K562 (cell line): Measurements from ENCODE around the gene WDFY2. TPM values are rescaled to one million over a fixed set of nuclear protein-coding genes. Genes with fewer than 3 reads are reported as not detected.

Experiments used
- ARID1B ChIP-seq: fragments of 450-650 bp; IDR thresholded peaks from 2 replicates; pipeline ENCODE4 v1.6.1; 2016; ENCODE audit warnings: antibody characterized with exemption, mild to moderate bottlenecking, inconsistent platforms
- ARID4B ChIP-seq: sonication (generic); formaldehyde crosslinking; IDR thresholded peaks from 2 replicates; pipeline ENCODE4 v1.8.0; 2022; ENCODE audit warnings: mild to moderate bottlenecking, missing genetic modification reagents
- BHLHE40 ChIP-seq: IDR thresholded peaks from 2 replicates; pipeline ENCODE4 v1.6.1; 2011; ENCODE audit warnings: low read length, improper control_type of control experiment
- ESRRA ChIP-seq: fragments of 450-650 bp; IDR thresholded peaks from 2 replicates; pipeline ENCODE4 v1.6.1; 2014; ENCODE audit warnings: low read depth, mild to moderate bottlenecking, moderate library complexity, borderline replicate concordance
- KAT7 ChIP-seq: sonication (generic); formaldehyde crosslinking; IDR thresholded peaks from 2 replicates; pipeline ENCODE4 v1.8.0; 2022; ENCODE audit warnings: missing genetic modification reagents, mild to moderate bottlenecking, borderline replicate concordance
- NUFIP1 ChIP-seq: fragments of 450-650 bp; IDR thresholded peaks from 2 replicates; pipeline ENCODE4 v1.6.1; 2018; ENCODE audit not compliant: partially characterized antibody
- PTBP1 ChIP-seq: fragments of 200-400 bp; formaldehyde crosslinking; IDR thresholded peaks from 2 replicates; pipeline ENCODE4 v1.6.1; 2017; ENCODE audit warnings: low read depth, low read length
- SPI1 ChIP-seq: IDR thresholded peaks from 2 replicates; pipeline ENCODE4 v1.6.1; 2011; ENCODE audit warnings: low read depth, low read length, control low read depth, borderline replicate concordance
- TAL1 ChIP-seq: fragments of 450-650 bp; IDR thresholded peaks from 2 replicates; pipeline ENCODE4 v1.6.1; 2016; ENCODE audit warnings: mild to moderate bottlenecking
- TEAD2 ChIP-seq: fragments of 450-650 bp; IDR thresholded peaks from 2 replicates; pipeline ENCODE4 v1.6.1; 2016; ENCODE audit warnings: missing genetic modification characterization, control low read depth, missing compliant biosample characterization
- UBTF ChIP-seq, 2 experiments: IDR thresholded peaks; 2 replicates each; pipeline ENCODE4 v1.6.1; 2012; ENCODE audit warnings: improper control_type of control experiment in 2 of 2, low read depth in 2 of 2, low read length in 2 of 2, borderline replicate concordance in 1 of 2
- YY1 ChIP-seq, 3 experiments: IDR thresholded peaks; 2 replicates each; pipeline ENCODE4 v1.6.1; 2011; ENCODE audit warnings: low read length in 2 of 3, mild to moderate bottlenecking in 2 of 3, moderate library complexity in 2 of 3, borderline replicate concordance in 1 of 3, control low read depth in 1 of 3, low read depth in 1 of 3; ENCODE audit not compliant: insufficient read depth in 3 of 3, insufficient replicate concordance in 2 of 3, control insufficient read depth in 1 of 3, insufficient read length in 1 of 3; ENCODE audit errors: extremely low read depth in 1 of 3
- ZNF146 ChIP-seq: IDR thresholded peaks from one replicate; pipeline ENCODE4 v1.6.1; 2018; ENCODE audit warnings: missing compliant biosample characterization; ENCODE audit not compliant: unreplicated experiment
- ZNF280B ChIP-seq: fragments of 250-450 bp; sonication (Bioruptor Pico); IDR thresholded peaks from 2 replicates; pipeline ENCODE4 v1.5.1; 2021; ENCODE audit warnings: mild to moderate bottlenecking
- ZNF3 ChIP-seq: fragments of 250-450 bp; sonication (Bioruptor Pico); IDR thresholded peaks from 2 replicates; pipeline ENCODE4 v1.5.0; 2021; ENCODE audit warnings: mild to moderate bottlenecking, moderate library complexity
- polyA plus RNA-seq, 8 experiments: library from polyadenylated mRNA; depleted of rRNA in 4 of 8; stranded (reverse) in 5 of 8; unstranded in 3 of 8; fragments of >200 nt; fragmentation: Nextera tagmentation in 2 of 8; fragmentation: Illumina TruSeq in 1 of 8; extraction: Ambion mirVana in 2 of 8; extraction: Trizol in 1 of 8; gene quantifications; 2 replicates each; pipeline versions ENCODE4 v1.2.1 to v1.2.3, GENCODE V29; 2011 to 2014; ENCODE audit warnings: inconsistent platforms in 1 of 8, missing spikeins in 1 of 8
- total RNA-seq, 7 experiments: library from RNA; depleted of rRNA in 6 of 7; stranded (reverse); fragments of >200 nt in 6 of 7; fragmentation: Illumina TruSeq in 2 of 7; extraction: Trizol in 2 of 7; gene quantifications; 2 replicates each; pipeline versions ENCODE4 v1.2.1 to v1.2.3, GENCODE V29; 2011 to 2021; ENCODE audit warnings: low replicate concordance in 1 of 7

WDFY2 gene
- total and polyA plus RNA-seq, 9 of the 15 experiments (the other 6 are each of a cell fraction or from before 2014, with no cell fraction given) = 0.66 to 6.4 (median 4.4) TPM

- TF ChIP-seq SPI1 = no peak
- TF ChIP-seq ESRRA = no peak
- no peak for TF ChIP-seq TEAD2 (tag)
- 0 out of 2 replicates have a peak, but pooled peaks have one; percentile 10 for TF ChIP-seq ARID4B
- TF ChIP-seq NUFIP1 = no peak
- TF ChIP-seq UBTF (IDR thresholded peaks at IDR 0.05; ENCODE audit: borderline replicate concordance in 1 of 2, low read depth in 2 of 2, low read length in 2 of 2) = peak; percentile 42 to 80; a peak in 3 of 4 replicates
- no peak for TF ChIP-seq ARID1B
- TF ChIP-seq PTBP1 = no peak
- no peak for TF ChIP-seq BHLHE40
- TF ChIP-seq ZNF3 (CRISPR knock-in tag) = no peak
- no peak for TF ChIP-seq ZNF146
- no peak for TF ChIP-seq TAL1
- TF ChIP-seq ZNF280B (CRISPR knock-in tag) = no peak
- TF ChIP-seq KAT7 (CRISPR knock-in tag) = no peak
- TF ChIP-seq YY1 (IDR thresholded peaks at IDR 0.05; ENCODE audit: borderline replicate concordance in 1 of 3, control insufficient read depth in 1 of 3, extremely low read depth in 1 of 3, insufficient read depth in 3 of 3, insufficient read length in 1 of 3, insufficient replicate concordance in 2 of 3, low read depth in 1 of 3, low read length in 2 of 3) = no peak
Observed at GRCh38 chr13:51584731-51585672, 740 bp downstream of the WDFY2 start (continued).
